ES-I3 (cell line): Measurements from ENCODE around the gene ZFHX3.
A peak's percentile ranks its signal among the peaks of the same experiment; 100 is the strongest.

Experiments
- H3K36me3 ChIP-seq: 2 replicates; pipeline ENCODE4 v1.6.1; 2013; ENCODE audit warnings: mild to moderate bottlenecking, low read length, control low read depth, moderate library complexity; ENCODE audit not compliant: insufficient read depth
- H3K4me1 ChIP-seq: 2 replicates; pipeline ENCODE4 v1.6.1; 2013; ENCODE audit warnings: mild to moderate bottlenecking, control low read depth, low read length; ENCODE audit not compliant: insufficient read depth
- H3K9ac ChIP-seq: 2 replicates; pipeline ENCODE4 v1.6.1; 2013; ENCODE audit warnings: low read depth, mild to moderate bottlenecking, low read length, moderate library complexity
- H3K9me3 ChIP-seq: 2 replicates; pipeline ENCODE4 v1.6.1; 2013; ENCODE audit warnings: mild to moderate bottlenecking, low read length, moderate library complexity; ENCODE audit not compliant: control insufficient read depth, insufficient read depth

The ZFHX3 gene

GRCh38 chr16:73046202-73046848 lies 1.6 kb downstream of the ZFHX3 start:
- peaks cover 49% of the 10 kb centered on the region for H3K4me1 ChIP-seq
- H3K9me3 ChIP-seq, result no peaks in the 10 kb centered on the region
- H3K36me3 ChIP-seq, result no peaks in the 10 kb centered on the region
- no peak overlapping the region for H3K9ac ChIP-seq

- Histone ChIP-seq H3K9me3 (no peaks in the 10 kb centered on the region), H3K36me3 (no peaks in the 10 kb centered on the region), H3K4me1 (peaks cover 56% of the 10 kb centered on the region), H3K9ac (no peak overlapping the region)
Observed at GRCh38 chr16:73043828-73044467, 4.0 kb downstream of the ZFHX3 start.

GRCh38 chr16:73042807-73043206 lies 5.1 kb downstream of the ZFHX3 start:
- Histone ChIP-seq H3K4me1 (peaks cover 63% of the 10 kb centered on the region), H3K9ac (no peak overlapping the region), H3K36me3 (no peaks in the 10 kb centered on the region), H3K9me3 (no peaks in the 10 kb centered on the region)

- H3K9ac ChIP-seq, result no peak overlapping the region
- peaks cover 67% of the 10 kb centered on the region for H3K4me1 ChIP-seq
- H3K36me3 ChIP-seq, result no peaks in the 10 kb centered on the region
- no peaks in the 10 kb centered on the region for H3K9me3 ChIP-seq
Observed at GRCh38 chr16:73041676-73042075, 6.3 kb downstream of the ZFHX3 start.

GRCh38 chr16:73040735-73041402 lies 7.1 kb downstream of the ZFHX3 start:
- no peaks in the 10 kb centered on the region for H3K9me3 ChIP-seq
- H3K9ac ChIP-seq, result no peak overlapping the region
- H3K4me1 ChIP-seq, result peaks cover 63% of the 10 kb centered on the region
- no peaks in the 10 kb centered on the region for H3K36me3 ChIP-seq

- Histone ChIP-seq H3K36me3 (no peaks in the 10 kb centered on the region), H3K4me1 (peaks cover 69% of the 10 kb centered on the region), H3K9ac (no peak overlapping the region), H3K9me3 (no peaks in the 10 kb centered on the region)
Observed at GRCh38 chr16:73040136-73040535, 7.8 kb downstream of the ZFHX3 start.

GRCh38 chr16:73037845-73038570 lies 9.9 kb downstream of the ZFHX3 start:
- Histone ChIP-seq H3K9ac (no peak overlapping the region), H3K4me1 (peaks cover 72% of the 10 kb centered on the region), H3K36me3 (no peaks in the 10 kb centered on the region), H3K9me3 (no peaks in the 10 kb centered on the region)

GRCh38 chr16:73037331-73037745 lies 10.6 kb downstream of the ZFHX3 start:
- H3K36me3 ChIP-seq, result no peaks in the 10 kb centered on the region
- H3K9ac ChIP-seq, result no peak overlapping the region
- H3K9me3 ChIP-seq, result no peaks in the 10 kb centered on the region
- peaks cover 70% of the 10 kb centered on the region for H3K4me1 ChIP-seq

GRCh38 chr16:73036074-73036826 lies 11.7 kb downstream of the ZFHX3 start:
- Histone ChIP-seq H3K36me3 (no peaks in the 10 kb centered on the region), H3K9me3 (no peaks in the 10 kb centered on the region), H3K9ac (peak overlapping the region; percentile 32; the same call in 1 of the 2 replicates), H3K4me1 (peaks cover 72% of the 10 kb centered on the region)

GRCh38 chr16:73034374-73034773 lies 13.6 kb downstream of the ZFHX3 start:
- H3K9ac ChIP-seq, result no peak overlapping the region
- H3K4me1 ChIP-seq, result peaks cover 61% of the 10 kb centered on the region
- H3K36me3 ChIP-seq, result no peaks in the 10 kb centered on the region
- H3K9me3 ChIP-seq, result no peaks in the 10 kb centered on the region

- Histone ChIP-seq H3K9me3 (no peaks in the 10 kb centered on the region), H3K4me1 (peaks cover 56% of the 10 kb centered on the region), H3K9ac (peak overlapping the region; percentile 25; the same call in 1 of the 2 replicates), H3K36me3 (no peaks in the 10 kb centered on the region)
Observed at GRCh38 chr16:73033271-73033998, 14.5 kb downstream of the ZFHX3 start.

GRCh38 chr16:73032541-73033270 lies 15.2 kb downstream of the ZFHX3 start:
- Histone ChIP-seq H3K36me3 (no peaks in the 10 kb centered on the region), H3K4me1 (peaks cover 48% of the 10 kb centered on the region), H3K9me3 (no peaks in the 10 kb centered on the region), H3K9ac (no peak overlapping the region)

GRCh38 chr16:73031984-73032383 lies 15.9 kb downstream of the ZFHX3 start:
- Histone ChIP-seq H3K4me1 (peaks cover 46% of the 10 kb centered on the region), H3K9me3 (no peaks in the 10 kb centered on the region), H3K36me3 (no peaks in the 10 kb centered on the region), H3K9ac (no peak overlapping the region)
